Activated B cell treated with CpG ODN at 0.5 μM for 24 hours (primary cell): Measurements from ENCODE around the gene CHCHD6. TPM values are rescaled to one million over a fixed set of nuclear protein-coding genes. Genes with fewer than 3 reads are reported as not detected.

Experiments
- ATAC-seq: fragments of 200-7000 bp; cut with Tn5 transposase; one replicate; pipeline ENCODE4 v1.10.0; 2021; ENCODE audit warnings: low read depth, mild to moderate bottlenecking, moderate library complexity
- CTCF ChIA-PET: fragments of 350-600 bp; sonication (Branson Sonifier 250); formaldehyde crosslinking; loops from one replicate; lab custom pipeline; 2021; ENCODE audit warnings: antibody characterized with exemption; lab: Charles Lee
- POLR2A ChIA-PET: fragments of 350-600 bp; sonication (Branson Sonifier 250); formaldehyde crosslinking; loops from one replicate; lab custom pipeline; 2021; ENCODE audit warnings: antibody characterized with exemption; lab: Charles Lee
- DNase-seq: peaks from one replicate; pipeline ENCODE4 v3.0.0; 2022
- H3K27ac Mint-ChIP-seq: one replicate; pipeline ENCODE4 v1.8.0; 2020; ENCODE audit warnings: mixed read lengths
- H3K27me3 Mint-ChIP-seq: one replicate; pipeline ENCODE4 v1.8.0; 2021; ENCODE audit warnings: mixed read lengths
- H3K36me3 Mint-ChIP-seq: one replicate; pipeline ENCODE4 v1.8.0; 2021; ENCODE audit warnings: low read depth, mixed read lengths
- H3K4me1 Mint-ChIP-seq: one replicate; pipeline ENCODE4 v1.8.0; 2021; ENCODE audit warnings: mixed read lengths
- H3K4me3 Mint-ChIP-seq: one replicate; pipeline ENCODE4 v1.8.0; 2020; ENCODE audit warnings: mild to moderate bottlenecking, mixed read lengths
- H3K9me3 Mint-ChIP-seq: one replicate; pipeline ENCODE4 v1.8.0; 2020; ENCODE audit warnings: mixed read lengths
- intact Hi-C: fragments of 100-400 bp; cut with micrococcal nuclease; formaldehyde crosslinking; loops from one replicate; pipeline ENCODE4 v1.15.1; 2024
- total RNA-seq: library from RNA; stranded (reverse); gene quantifications from 2 replicates; pipeline ENCODE4 v1.2.3, GENCODE V29; 2022
- TF ChIP-seq, protein P1 (sequence below): fragments of 200-600 bp; IDR thresholded peaks from one replicate; pipeline ENCODE4 v1.8.0; 2022; ENCODE audit warnings: antibody characterized with exemption, mild to moderate bottlenecking

CHCHD6 gene
- total RNA-seq, 1 donor from 2014 or later = 10.0 TPM

GRCh38 chr3:126870608-126871210, 166.7 kb downstream of the CHCHD6 start:
- Mint-ChIP-seq H3K36me3 (peaks cover 16% of the 10 kb centered on the region), H3K27ac (no peak overlapping the region), H3K4me1 (no peaks in the 10 kb centered on the region), H3K27me3 (no peaks in the 10 kb centered on the region), H3K9me3 (no peaks in the 10 kb centered on the region), H3K4me3 (no peak overlapping the region)
- no peak for DNase-seq
- intact Hi-C loops = no loop called here
- ChIA-PET POLR2A (no interaction called here), CTCF (no interaction called here)
- ATAC-seq = no peak
- TF ChIP-seq, protein P1, sequence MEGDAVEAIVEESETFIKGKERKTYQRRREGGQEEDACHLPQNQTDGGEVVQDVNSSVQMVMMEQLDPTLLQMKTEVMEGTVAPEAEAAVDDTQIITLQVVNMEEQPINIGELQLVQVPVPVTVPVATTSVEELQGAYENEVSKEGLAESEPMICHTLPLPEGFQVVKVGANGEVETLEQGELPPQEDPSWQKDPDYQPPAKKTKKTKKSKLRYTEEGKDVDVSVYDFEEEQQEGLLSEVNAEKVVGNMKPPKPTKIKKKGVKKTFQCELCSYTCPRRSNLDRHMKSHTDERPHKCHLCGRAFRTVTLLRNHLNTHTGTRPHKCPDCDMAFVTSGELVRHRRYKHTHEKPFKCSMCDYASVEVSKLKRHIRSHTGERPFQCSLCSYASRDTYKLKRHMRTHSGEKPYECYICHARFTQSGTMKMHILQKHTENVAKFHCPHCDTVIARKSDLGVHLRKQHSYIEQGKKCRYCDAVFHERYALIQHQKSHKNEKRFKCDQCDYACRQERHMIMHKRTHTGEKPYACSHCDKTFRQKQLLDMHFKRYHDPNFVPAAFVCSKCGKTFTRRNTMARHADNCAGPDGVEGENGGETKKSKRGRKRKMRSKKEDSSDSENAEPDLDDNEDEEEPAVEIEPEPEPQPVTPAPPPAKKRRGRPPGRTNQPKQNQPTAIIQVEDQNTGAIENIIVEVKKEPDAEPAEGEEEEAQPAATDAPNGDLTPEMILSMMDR = no peak

- CTCF ChIA-PET = no interaction called here
- no peak for ATAC-seq
- intact Hi-C loops = no loop called here
- TF ChIP-seq, protein P1 = no peak
- no peak overlapping the region for H3K27ac Mint-ChIP-seq
- no peaks in the 10 kb centered on the region for H3K27me3 Mint-ChIP-seq
- H3K4me1 Mint-ChIP-seq = no peaks in the 10 kb centered on the region
- no peaks in the 10 kb centered on the region for H3K9me3 Mint-ChIP-seq
- DNase-seq = no peak
- POLR2A ChIA-PET = no interaction called here
- H3K4me3 Mint-ChIP-seq = no peak overlapping the region
- peaks cover 16% of the 10 kb centered on the region for H3K36me3 Mint-ChIP-seq
Observed at GRCh38 chr3:126872701-126873342, 168.8 kb downstream of the CHCHD6 start.

DNA sequence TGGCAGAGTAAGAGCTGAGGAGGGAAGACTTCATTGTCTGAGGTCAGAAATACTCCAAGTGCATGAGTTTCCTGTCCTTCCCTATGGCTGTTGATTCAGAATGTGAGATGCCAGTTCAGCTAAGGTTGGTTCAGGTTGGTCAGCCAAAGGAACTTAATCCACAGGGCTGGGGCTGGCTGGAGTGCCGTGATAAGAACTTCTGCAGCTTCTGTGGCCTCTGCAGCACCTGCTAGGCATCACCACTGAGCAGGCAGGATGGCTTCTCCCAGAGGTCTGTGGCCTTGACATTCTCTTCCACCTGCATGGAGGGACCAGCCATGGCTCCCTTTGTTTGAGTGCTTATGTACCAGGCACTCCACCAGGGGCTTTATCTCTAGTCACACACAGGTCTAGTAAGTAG, 169.4 kb downstream of the CHCHD6 start:
- TF ChIP-seq, protein P1 = no peak
- no peak for DNase-seq
- ATAC-seq = no peak
- Mint-ChIP-seq H3K36me3 (peaks cover 16% of the 10 kb centered on the region), H3K27ac (no peak overlapping the region), H3K4me1 (no peaks in the 10 kb centered on the region), H3K4me3 (no peak overlapping the region), H3K27me3 (no peaks in the 10 kb centered on the region), H3K9me3 (no peaks in the 10 kb centered on the region)
- ChIA-PET CTCF (no interaction called here), POLR2A (no interaction called here)
- intact Hi-C loops = no loop called here

DNA sequence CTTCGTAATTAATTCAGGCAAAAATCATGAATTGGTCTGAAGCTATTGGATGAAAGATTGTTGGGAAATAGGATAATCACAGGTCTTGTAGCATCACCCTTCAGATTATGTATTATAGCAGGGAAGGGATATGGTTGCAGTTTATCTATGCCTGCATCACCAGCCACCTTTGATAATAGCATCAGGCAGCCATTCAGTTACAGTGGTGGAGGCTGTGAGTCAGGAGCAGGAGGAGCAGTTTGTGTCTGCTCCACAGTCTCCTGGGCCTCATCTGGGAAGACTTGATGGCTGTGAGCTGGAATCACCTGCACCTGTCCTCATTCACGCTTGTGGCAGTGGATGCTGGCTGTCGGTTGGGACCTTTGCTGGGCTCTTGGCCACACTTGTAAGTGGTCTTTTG, 174.6 kb downstream of the CHCHD6 start:
- intact Hi-C loops = no loop called here
- Mint-ChIP-seq H3K4me1 (no peaks in the 10 kb centered on the region), H3K36me3 (peaks cover 3% of the 10 kb centered on the region), H3K4me3 (no peak overlapping the region), H3K27me3 (no peaks in the 10 kb centered on the region), H3K9me3 (no peaks in the 10 kb centered on the region), H3K27ac (no peak overlapping the region)
- no peak for DNase-seq
- no peak for ATAC-seq
- CTCF ChIA-PET = no interaction called here
- TF ChIP-seq, protein P1 = no peak
- POLR2A ChIA-PET = no interaction called here

GRCh38 chr3:126880901-126881300, 176.9 kb downstream of the CHCHD6 start:
- no peak overlapping the region for H3K27ac Mint-ChIP-seq
- ChIA-PET CTCF (no interaction called here), POLR2A (no interaction called here)
- H3K36me3 Mint-ChIP-seq = no peaks in the 10 kb centered on the region
- ATAC-seq (no peak), DNase-seq (no peak)
- H3K9me3 Mint-ChIP-seq = no peaks in the 10 kb centered on the region
- TF ChIP-seq, protein P1 = no peak
- H3K4me3 Mint-ChIP-seq = no peak overlapping the region
- no peaks in the 10 kb centered on the region for H3K4me1 Mint-ChIP-seq
- no peaks in the 10 kb centered on the region for H3K27me3 Mint-ChIP-seq
- intact Hi-C loops = no loop called here
